Epithelial cell of prostate (primary cell): ENCODE results near the gene SMG9.

ENCODE experiments used
- DNase-seq: peaks from one replicate; pipeline ENCODE4 v3.0.0-alpha.2; 2011; ENCODE audit warnings: low read depth, low spot score
- H3K27ac ChIP-seq: fragments of 450-650 bp; 2 replicates; pipeline ENCODE4 v1.5.1; 2017; ENCODE audit warnings: mild to moderate bottlenecking

The SMG9 gene

GRCh38 chr19:43754503-43755255 lies at the start of gene SMG9:
TSS of gene SMG9 (minus strand) at chr19:43754962. CDS start at chr19:43750741, 4,221 bp downstream.
- peak; percentile 74 for DNase-seq
- H3K27ac ChIP-seq, result peak within 1 kb of the TSS; percentile 98

- H3K27ac ChIP-seq, result no peak overlapping the region
- no peak for DNase-seq
Observed at GRCh38 chr19:43804432-43804831, 49.7 kb upstream of the SMG9 start.

GRCh38 chr19:43802216-43802951 lies 47.6 kb upstream of the SMG9 start, which contains the start of gene LYPD5:
TSS of gene LYPD5 (minus strand) at chr19:43802447. CDS start at chr19:43802380, 67 bp downstream.
- no peak for DNase-seq

GRCh38 chr19:43799502-43800142 lies 44.9 kb upstream of the SMG9 start:
- DNase-seq, result no peak
- H3K27ac ChIP-seq, result peak overlapping the region; percentile 42

More at GRCh38 chr19:43802216-43802951, 47.6 kb upstream of the SMG9 start, which contains the start of gene LYPD5:
- H3K27ac ChIP-seq, result no peak within 1 kb of the TSS

- DNase-seq, result no peak
- peak overlapping the region; percentile 42 for H3K27ac ChIP-seq
Observed at GRCh38 chr19:43798546-43799409, 44.0 kb upstream of the SMG9 start.

GRCh38 chr19:43798026-43798545 lies 43.3 kb upstream of the SMG9 start:
- no peak overlapping the region for H3K27ac ChIP-seq
- no peak for DNase-seq

GRCh38 chr19:43797556-43797955 lies 42.8 kb upstream of the SMG9 start:
- DNase-seq, result no peak
- H3K27ac ChIP-seq, result no peak overlapping the region

- DNase-seq, result no peak
- H3K27ac ChIP-seq, result no peak overlapping the region
Observed at GRCh38 chr19:43797118-43797517, 42.4 kb upstream of the SMG9 start.

- no peak for DNase-seq
- H3K27ac ChIP-seq, result no peak overlapping the region
Observed at GRCh38 chr19:43790587-43790986, 35.8 kb upstream of the SMG9 start.

GRCh38 chr19:43789029-43789428 lies 34.3 kb upstream of the SMG9 start:
- DNase-seq, result no peak
- no peak overlapping the region for H3K27ac ChIP-seq

GRCh38 chr19:43786665-43787064 lies 31.9 kb upstream of the SMG9 start:
- DNase-seq, result no peak
- H3K27ac ChIP-seq, result no peak overlapping the region

GRCh38 chr19:43784981-43785808 lies 30.4 kb upstream of the SMG9 start:
- peak overlapping the region; percentile 67 for H3K27ac ChIP-seq
- no peak for DNase-seq

- no peak for DNase-seq
- H3K27ac ChIP-seq, result peak overlapping the region; percentile 67
Observed at GRCh38 chr19:43784241-43784980, 29.6 kb upstream of the SMG9 start.

GRCh38 chr19:43783636-43784035 lies 28.9 kb upstream of the SMG9 start:
- H3K27ac ChIP-seq, result peak overlapping the region; percentile 67

GRCh38 chr19:43782689-43783231 lies 28.0 kb upstream of the SMG9 start:
- DNase-seq, result no peak
- H3K27ac ChIP-seq, result peak overlapping the region; percentile 23

More at GRCh38 chr19:43783636-43784035, 28.9 kb upstream of the SMG9 start:
- no peak for DNase-seq

GRCh38 chr19:43782311-43782660 lies 27.5 kb upstream of the SMG9 start:
- no peak for DNase-seq

GRCh38 chr19:43781630-43782310 lies 27.0 kb upstream of the SMG9 start:
- no peak for DNase-seq

More at GRCh38 chr19:43782311-43782660, 27.5 kb upstream of the SMG9 start:
- H3K27ac ChIP-seq, result peak overlapping the region; percentile 23

More at GRCh38 chr19:43781630-43782310, 27.0 kb upstream of the SMG9 start:
- H3K27ac ChIP-seq, result peak overlapping the region; percentile 63
